ENCODE measurements around the gene IL17RC.

DNA sequence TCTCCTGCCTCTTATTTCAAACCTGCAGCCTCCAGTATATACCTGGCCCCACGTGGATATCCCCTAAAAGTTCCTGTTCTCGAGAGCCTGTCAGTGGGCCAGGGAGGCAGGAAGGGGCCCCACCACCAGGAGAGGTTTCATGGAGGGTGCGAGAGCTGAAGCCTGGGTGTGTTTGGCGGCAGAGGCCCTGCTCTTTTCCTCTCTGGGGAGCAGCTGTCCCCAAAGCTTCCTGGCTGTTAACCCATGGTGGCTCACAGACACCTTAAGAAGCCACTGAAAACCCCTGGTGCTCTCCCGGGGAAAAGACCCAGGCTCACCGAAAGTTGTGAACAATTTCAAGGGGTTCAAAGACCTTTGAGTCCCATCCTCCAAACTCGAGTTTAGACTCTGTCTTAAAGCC is 34.2 kb downstream of the IL17RC start:
- TF ChIP-seq, protein P1, sequence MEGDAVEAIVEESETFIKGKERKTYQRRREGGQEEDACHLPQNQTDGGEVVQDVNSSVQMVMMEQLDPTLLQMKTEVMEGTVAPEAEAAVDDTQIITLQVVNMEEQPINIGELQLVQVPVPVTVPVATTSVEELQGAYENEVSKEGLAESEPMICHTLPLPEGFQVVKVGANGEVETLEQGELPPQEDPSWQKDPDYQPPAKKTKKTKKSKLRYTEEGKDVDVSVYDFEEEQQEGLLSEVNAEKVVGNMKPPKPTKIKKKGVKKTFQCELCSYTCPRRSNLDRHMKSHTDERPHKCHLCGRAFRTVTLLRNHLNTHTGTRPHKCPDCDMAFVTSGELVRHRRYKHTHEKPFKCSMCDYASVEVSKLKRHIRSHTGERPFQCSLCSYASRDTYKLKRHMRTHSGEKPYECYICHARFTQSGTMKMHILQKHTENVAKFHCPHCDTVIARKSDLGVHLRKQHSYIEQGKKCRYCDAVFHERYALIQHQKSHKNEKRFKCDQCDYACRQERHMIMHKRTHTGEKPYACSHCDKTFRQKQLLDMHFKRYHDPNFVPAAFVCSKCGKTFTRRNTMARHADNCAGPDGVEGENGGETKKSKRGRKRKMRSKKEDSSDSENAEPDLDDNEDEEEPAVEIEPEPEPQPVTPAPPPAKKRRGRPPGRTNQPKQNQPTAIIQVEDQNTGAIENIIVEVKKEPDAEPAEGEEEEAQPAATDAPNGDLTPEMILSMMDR (conservative IDR thresholded peaks at IDR 0.05; ENCODE audit: low read length) = no peak
- no peak for TF ChIP-seq EZH2phosphoT487 (IDR thresholded peaks at IDR 0.05; ENCODE audit: borderline replicate concordance, low read depth, low read length)

All from OCI-LY7 (cell line).